IMR-90 (cell line): Measurements from ENCODE around the gene SIM1. TPM values are rescaled to one million over a fixed set of nuclear protein-coding genes. Genes with fewer than 3 reads are reported as not detected.

ENCODE experiments used
- ATAC-seq: fragments of 200-7000 bp; cut with Tn5 transposase; 2 replicates; pipeline ENCODE4 v1.9.1; 2020; ENCODE audit warnings: low read depth, mild to moderate bottlenecking, moderate library complexity
- BruUV-seq: library from RNA; stranded (reverse); fragments of 400-500 nt; replicated peaks from 2 replicates; lab custom pipeline; 2021; lab: Mats Ljungman, UMichigan
- CTCF ChIA-PET: fragments of 300-600 bp; formaldehyde crosslinking; extraction: SDS; loops from one replicate; lab custom pipeline; 2021; ENCODE audit warnings: antibody characterized with exemption; lab: Yijun Ruan, JAX
- POLR2A ChIA-PET: fragments of 300-600 bp; sonication (Branson Sonifier 250); formaldehyde crosslinking; loops from one replicate; lab custom pipeline; 2022; ENCODE audit warnings: antibody characterized with exemption; ENCODE audit not compliant: unreplicated experiment; lab: Charles Lee
- DNase-seq: peaks from one replicate; pipeline ENCODE4 v3.0.0; 2013
- H2AFZ ChIP-seq: replicated peaks from 2 replicates; pipeline ENCODE3; 2013; ENCODE audit warnings: low read length, mild to moderate bottlenecking; ENCODE audit not compliant: poor library complexity
- H2AK5ac ChIP-seq: 2 replicates; pipeline ENCODE4 v1.6.1; 2013; ENCODE audit warnings: low read depth, low read length, inconsistent platforms
- H2AK9ac ChIP-seq: replicated peaks from 2 replicates; pipeline ENCODE3; 2013; ENCODE audit warnings: mild to moderate bottlenecking, low read depth, low read length, moderate library complexity; ENCODE audit not compliant: poor library complexity
- H2BK120ac ChIP-seq: 2 replicates; pipeline ENCODE4 v1.6.1; 2013; ENCODE audit warnings: low read depth, low read length, inconsistent platforms
- H2BK15ac ChIP-seq: 3 replicates; pipeline ENCODE4 v1.6.1; 2013; ENCODE audit warnings: low read depth, low read length, inconsistent platforms
- H2BK20ac ChIP-seq: 2 replicates; pipeline ENCODE4 v1.6.1; 2013; ENCODE audit warnings: low read depth, mild to moderate bottlenecking, inconsistent platforms, low read length, moderate library complexity
- H2BK5ac ChIP-seq: 2 replicates; pipeline ENCODE4 v1.6.1; 2013; ENCODE audit warnings: mild to moderate bottlenecking, low read depth, low read length, inconsistent platforms; ENCODE audit not compliant: poor library complexity, severe bottlenecking
- H3K14ac ChIP-seq: replicated peaks from 2 replicates; pipeline ENCODE4 v1.6.1; 2013; ENCODE audit warnings: low read depth, low read length, inconsistent platforms
- H3K18ac ChIP-seq: 2 replicates; pipeline ENCODE4 v1.6.1; 2013; ENCODE audit warnings: low read depth, low read length, control low read depth
- H3K23ac ChIP-seq: 2 replicates; pipeline ENCODE4 v1.6.1; 2013; ENCODE audit warnings: low read depth, low read length, inconsistent platforms
- H3K27ac ChIP-seq: 2 replicates; pipeline ENCODE4 v1.5.1; 2013; ENCODE audit warnings: mild to moderate bottlenecking, control low read depth, low read length; ENCODE audit not compliant: insufficient read depth
- H3K27me3 ChIP-seq: 2 replicates; pipeline ENCODE4 v1.6.1; 2013; ENCODE audit warnings: low read length; ENCODE audit not compliant: control insufficient read depth, insufficient read depth
- H3K36me3 ChIP-seq: 2 replicates; pipeline ENCODE4 v1.6.1; 2013; ENCODE audit warnings: low read length, mixed read lengths; ENCODE audit not compliant: control insufficient read depth, insufficient read depth
- H3K4ac ChIP-seq: 2 replicates; pipeline ENCODE4 v1.6.1; 2013; ENCODE audit warnings: low read depth, low read length, inconsistent platforms
- H3K4me1 ChIP-seq: 2 replicates; pipeline ENCODE4 v1.6.1; 2013; ENCODE audit warnings: low read length, mixed read lengths; ENCODE audit not compliant: control insufficient read depth, insufficient read depth
- H3K4me2 ChIP-seq: 2 replicates; pipeline ENCODE4 v1.6.1; 2013; ENCODE audit warnings: low read depth, mild to moderate bottlenecking, control low read depth, low read length, moderate library complexity
- H3K4me3 ChIP-seq: 2 replicates; pipeline ENCODE4 v1.5.1; 2013; ENCODE audit warnings: low read depth, mild to moderate bottlenecking, control low read depth, low read length, moderate library complexity; ENCODE audit not compliant: insufficient read depth
- H3K56ac ChIP-seq: 2 replicates; pipeline ENCODE4 v1.6.1; 2013; ENCODE audit warnings: low read length, inconsistent platforms; ENCODE audit not compliant: insufficient read depth; ENCODE audit errors: extremely low read depth
- H3K79me1 ChIP-seq, 2 experiments: 2 replicates each; pipeline ENCODE4 v1.6.1; 2013; ENCODE audit warnings: low read length in 2 of 2, inconsistent platforms in 1 of 2, low read depth in 1 of 2
- H3K9ac ChIP-seq: 2 replicates; pipeline ENCODE4 v1.6.1; 2013; ENCODE audit warnings: low read depth, low read length, control low read depth
- H3K9me1 ChIP-seq: 2 replicates; pipeline ENCODE4 v1.6.1; 2013; ENCODE audit warnings: low read length, inconsistent platforms; ENCODE audit not compliant: insufficient read depth
- H3K9me3 ChIP-seq: 2 replicates; pipeline ENCODE4 v1.6.1; 2013; ENCODE audit warnings: low read length; ENCODE audit not compliant: control insufficient read depth, insufficient read depth
- H4K20me1 ChIP-seq: 2 replicates; pipeline ENCODE4 v1.6.1; 2013; ENCODE audit warnings: low read length, inconsistent platforms; ENCODE audit not compliant: insufficient read depth
- H4K5ac ChIP-seq: 2 replicates; pipeline ENCODE4 v1.6.1; 2013; ENCODE audit warnings: mild to moderate bottlenecking, low read depth, low read length, control low read depth
- H4K8ac ChIP-seq, 2 experiments: 2 replicates each; pipeline ENCODE4 v1.6.1; 2013; ENCODE audit warnings: low read depth in 2 of 2, low read length in 2 of 2, control low read depth in 1 of 2, inconsistent platforms in 1 of 2
- H4K91ac ChIP-seq: 2 replicates; pipeline ENCODE4 v1.6.1; 2013; ENCODE audit warnings: low read depth, low read length, inconsistent platforms; ENCODE audit not compliant: insufficient read depth
- BHLHE40 ChIP-seq: fragments of 150-350 bp; IDR thresholded peaks from 2 replicates; pipeline ENCODE4 v1.6.1; 2016; ENCODE audit warnings: mild to moderate bottlenecking, low read depth, low read length
- CEBPB ChIP-seq: IDR thresholded peaks from 2 replicates; pipeline ENCODE4 v1.6.1; 2012; ENCODE audit warnings: low read depth, low read length, improper control_type of control experiment
- CHD1 ChIP-seq: IDR thresholded peaks from 2 replicates; pipeline ENCODE4 v1.6.1; 2012; ENCODE audit warnings: low read depth, low read length, improper control_type of control experiment
- ELK1 ChIP-seq: fragments of 150-350 bp; IDR thresholded peaks from 2 replicates; pipeline ENCODE4 v1.6.1; 2016; ENCODE audit warnings: low read depth, mild to moderate bottlenecking, low read length, moderate library complexity, borderline replicate concordance
- FOS ChIP-seq: fragments of 150-350 bp; IDR thresholded peaks from 2 replicates; pipeline ENCODE4 v1.6.1; 2016; ENCODE audit warnings: low read depth, low read length
- MAFK ChIP-seq: IDR thresholded peaks from 2 replicates; pipeline ENCODE4 v1.6.1; 2012; ENCODE audit warnings: low read depth, low read length, improper control_type of control experiment
- MAZ ChIP-seq: IDR thresholded peaks from 2 replicates; pipeline ENCODE4 v1.6.1; 2012; ENCODE audit warnings: low read depth, mild to moderate bottlenecking, low read length, improper control_type of control experiment, moderate library complexity, borderline replicate concordance
- MXI1 ChIP-seq: IDR thresholded peaks from 2 replicates; pipeline ENCODE4 v1.6.1; 2012; ENCODE audit warnings: low read depth, mild to moderate bottlenecking, low read length, moderate library complexity, borderline replicate concordance
- POLR2A ChIP-seq: IDR thresholded peaks from 2 replicates; pipeline ENCODE4 v1.6.1; 2012; ENCODE audit warnings: mild to moderate bottlenecking, low read depth, low read length
- RAD21 ChIP-seq: IDR thresholded peaks from 2 replicates; pipeline ENCODE4 v1.6.1; 2012; ENCODE audit warnings: low read length, improper control_type of control experiment
- RCOR1 ChIP-seq: IDR thresholded peaks from 2 replicates; pipeline ENCODE4 v1.6.1; 2012; ENCODE audit warnings: mild to moderate bottlenecking, low read length, improper control_type of control experiment; ENCODE audit not compliant: insufficient replicate concordance
- RFX5 ChIP-seq: IDR thresholded peaks from 2 replicates; pipeline ENCODE4 v1.8.0; 2012; ENCODE audit warnings: low read depth, mild to moderate bottlenecking, low read length, moderate library complexity
- SMC3 ChIP-seq: fragments of 150-350 bp; IDR thresholded peaks from 2 replicates; pipeline ENCODE4 v1.6.1; 2016; ENCODE audit warnings: low read depth, mild to moderate bottlenecking, antibody characterized with exemption, low read length, moderate library complexity
- dilution Hi-C: fragments of 300-500 bp; cut with HindIII; formaldehyde crosslinking; loops from one replicate; pipeline ENCODE4 v1.14.3; 2018; ENCODE audit warnings: low sequenced_read_pairs; ENCODE audit not compliant: unreplicated experiment
- in situ Hi-C: fragments of 300-500 bp; cut with MboI; formaldehyde crosslinking; loops from 3 replicates; pipeline ENCODE4 v1.14.3; 2019; ENCODE audit warnings: low sequenced_read_pairs, inconsistent platforms, mixed read lengths
- intact Hi-C: fragments of 100-400 bp; cut with micrococcal nuclease; formaldehyde crosslinking; loops from 2 replicates; pipeline ENCODE4 v1.10.0; 2022
- polyA plus RNA-seq, 3 experiments: library from polyadenylated mRNA; depleted of rRNA; stranded (reverse); fragments of >200 nt; gene quantifications; 2 replicates each; pipeline ENCODE4 v1.2.3, GENCODE V29; 2012; ENCODE audit warnings: low replicate concordance in 1 of 3
- total RNA-seq: library from RNA; depleted of rRNA; stranded (reverse); fragments of >200 nt; gene quantifications from 2 replicates; pipeline ENCODE4 v1.2.3, GENCODE V29; 2012

The SIM1 gene
- total and polyA plus RNA-seq, 2 of the 4 experiments (the other 2 are of a cell fraction) = not detected

- Histone ChIP-seq H3K4me1 (peaks cover 8% of the 10 kb centered on the region; the same call in 1 of the 2 replicates), H2BK20ac (peak overlapping the region; percentile 33; the same call in 1 of the 2 replicates), H3K27me3 (no peaks in the 10 kb centered on the region), H2AFZ (no peak overlapping the region), H3K27ac (no peak overlapping the region), H3K9me3 (no peaks in the 10 kb centered on the region; the same call in 1 of the 2 replicates), H4K91ac (no peak overlapping the region), H3K4me2 (no peak overlapping the region), H3K23ac (peak overlapping the region; percentile 45; the same call in 1 of the 2 replicates), H4K20me1 (no peaks in the 10 kb centered on the region), H3K4me3 (no peak overlapping the region), H3K9me1 (peaks cover 5% of the 10 kb centered on the region; the same call in 1 of the 2 replicates), H2BK15ac (no peak overlapping the region; the same call in 2 of the 3 replicates), H3K9ac (no peak overlapping the region), H3K79me1 (peaks cover 0 to 3% of the 10 kb centered on the region in 2 experiments; a peak in 1 of 4 replicates), H3K14ac (peak overlapping the region; percentile 66), H4K5ac (no peak overlapping the region), H2BK120ac (peak overlapping the region; percentile 56; the same call in 1 of the 2 replicates), H2AK5ac (peak overlapping the region; percentile 34; the same call in 1 of the 2 replicates), H2BK5ac (peak overlapping the region; percentile 37), H2AK9ac (no peak overlapping the region), H3K36me3 (no peaks in the 10 kb centered on the region), H3K4ac (peak overlapping the region; percentile 25; the same call in 1 of the 2 replicates), H3K18ac (peak overlapping the region; percentile 37; the same call in 1 of the 2 replicates), H4K8ac (no peak overlapping the region), H3K56ac (no peak overlapping the region)
- intact Hi-C loops = no loop called here
- ATAC-seq = no peak
- TF ChIP-seq BHLHE40 (no peak), SMC3 (no peak), POLR2A (no peak), RAD21 (no peak), ELK1 (no peak), MAFK (no peak), RCOR1 (no peak), CEBPB (no peak), CHD1 (no peak), FOS (no peak), RFX5 (no peak), MAZ (no peak), MXI1 (no peak)
- POLR2A ChIA-PET = no interaction called here
- in situ Hi-C loops = no loop called here
- dilution Hi-C loops = no loop called here
- BruUV-seq = no TSS peak
- no peak for DNase-seq
- CTCF ChIA-PET = interaction anchor here (0.6 kb wide), 2 partner anchors 330 to 1633 kb away, joined by 3 to 4 read pairs; no protein-coding TSS in a partner anchor
Measured at GRCh38 chr6:100503043-100503705, 38.5 kb upstream of the SIM1 start.
